GM10248 (cell line): Measurements from ENCODE around the gene RREB1.

Experiments
- CTCF ChIA-PET: fragments of 300-600 bp; sonication (Branson Sonifier 250); formaldehyde crosslinking; extraction: SDS; loops from one replicate; lab custom pipeline; 2021; ENCODE audit warnings: antibody characterized with exemption; lab: Yijun Ruan, JAX
- POLR2A ChIA-PET: fragments of 350-650 bp; sonication (Branson Sonifier 250); formaldehyde crosslinking; extraction: SDS; loops from one replicate; lab custom pipeline; 2020; ENCODE audit warnings: antibody characterized with exemption; lab: Yijun Ruan, JAX
- DNase-seq: peaks from one replicate; pipeline ENCODE4 v3.0.0; 2012; ENCODE audit errors: extremely low spot score
- CTCF ChIP-seq: IDR thresholded peaks from 2 replicates; pipeline ENCODE4 v1.5.1; 2012; ENCODE audit warnings: mild to moderate bottlenecking, low read depth; ENCODE audit errors: extremely low read depth, missing control alignments, control extremely low read depth

Gene RREB1

GRCh38 chr6:7126754-7127153 is 19.0 kb downstream of the RREB1 start:
- DNase-seq = no peak
- TF ChIP-seq CTCF = no peak
- ChIA-PET POLR2A (no interaction called here), CTCF (interaction anchor here (3.4 kb wide), 1 partner anchor 16 kb away, joined by 14 read pairs; no protein-coding TSS in a partner anchor)

GRCh38 chr6:7127680-7128079 is 19.9 kb downstream of the RREB1 start:
- ChIA-PET CTCF (interaction anchor here (1.3 to 3.4 kb wide), 6 partner anchors 10 to 111 kb away, joined by 3 to 14 read pairs (median 6); no protein-coding TSS in a partner anchor), POLR2A (no interaction called here)
- DNase-seq = no peak
- no peak for TF ChIP-seq CTCF

- ChIA-PET CTCF (interaction anchor here (1.4 to 3.4 kb wide), 5 partner anchors 8 to 109 kb away, joined by 4 to 14 read pairs (median 8); no protein-coding TSS in a partner anchor), POLR2A (no interaction called here)
- no peak for TF ChIP-seq CTCF
- no peak for DNase-seq
Measured at GRCh38 chr6:7129360-7129759, 21.6 kb downstream of the RREB1 start.

- TF ChIP-seq CTCF = no peak
- no peak for DNase-seq
- POLR2A ChIA-PET = interaction anchor here (1.0 kb wide), 1 partner anchor 14 kb away, joined by 4 read pairs; no protein-coding TSS in a partner anchor
- CTCF ChIA-PET = interaction anchor here (0.9 to 3.4 kb wide), 3 partner anchors 13 to 19 kb away, joined by 3 to 14 read pairs (median 4); no protein-coding TSS in a partner anchor
Measured at GRCh38 chr6:7129784-7130569, 22.2 kb downstream of the RREB1 start.

- no peak for DNase-seq
- CTCF ChIA-PET = interaction anchor here (1.0 to 2.3 kb wide), 6 partner anchors 9 to 113 kb away, joined by 3 to 7 read pairs (median 4); no protein-coding TSS in a partner anchor
- no peak for TF ChIP-seq CTCF
- POLR2A ChIA-PET = no interaction called here
Measured at GRCh38 chr6:7131390-7131789, 23.6 kb downstream of the RREB1 start.

- CTCF ChIA-PET = interaction anchor here (1.2 to 2.3 kb wide), 5 partner anchors 10 to 56 kb away, joined by 3 to 7 read pairs (median 4); no protein-coding TSS in a partner anchor
- DNase-seq = no peak
- no peak for TF ChIP-seq CTCF
- POLR2A ChIA-PET = no interaction called here
Measured at GRCh38 chr6:7132398-7133035, 24.8 kb downstream of the RREB1 start.
